Urinary bladder (tissue), 2 donors: Measurements from ENCODE around the gene SPATA12. TPM values are rescaled to one million over a fixed set of nuclear protein-coding genes. Genes with fewer than 3 reads are reported as not detected.

ENCODE experiments used
- polyA plus RNA-seq: library from polyadenylated mRNA; stranded (reverse); fragments of 200-250 nt; gene quantifications from one replicate; pipeline ENCODE4 v1.2.3, GENCODE V29; 2013
- total RNA-seq: library from RNA; depleted of rRNA; stranded (reverse); fragments of >200 nt; gene quantifications from one replicate; pipeline ENCODE4 v1.2.3, GENCODE V29; 2014
- donor health status: healthy.

SPATA12 gene
- total and polyA plus RNA-seq, 2 donors = 0.09 TPM; not detected in 1

Other genes with a start within 250 kb of the SPATA12 start
- gene IL17RD, start 104.7 kb downstream of the SPATA12 start, total RNA-seq = 33.4 TPM
- 6.3 TPM for gene IL17RD, start 104.7 kb downstream of the SPATA12 start, polyA plus RNA-seq
- gene HESX1, start 139.3 kb downstream of the SPATA12 start, total RNA-seq = 2.3 TPM
- 1.1 TPM for gene HESX1, start 139.3 kb downstream of the SPATA12 start, polyA plus RNA-seq
- 107 TPM for gene APPL1, start 167.1 kb downstream of the SPATA12 start, total RNA-seq
- 21.2 TPM for gene APPL1, start 167.1 kb downstream of the SPATA12 start, polyA plus RNA-seq
- gene ASB14, start 232.0 kb downstream of the SPATA12 start, total RNA-seq = 0.21 TPM
- not detected for gene ASB14, start 232.0 kb downstream of the SPATA12 start, polyA plus RNA-seq